Adrenal gland (tissue), 5 donors: ENCODE measurements around the gene COL23A1.

Source experiments
- POLR2A ChIP-seq, 2 donors: fragments of 450-650 bp; IDR thresholded peaks; one replicate each; pipeline ENCODE4 v1.6.1; 2017; ENCODE audit warnings: antibody characterized with exemption in 2 of 2, mild to moderate bottlenecking in 2 of 2, moderate library complexity in 1 of 2
- TF ChIP-seq, protein P1 (sequence below), 6 experiments: fragments of 450-650 bp in 4 of 6; fragments of 200-600 bp in 2 of 6; sonication (generic) in 1 of 6; IDR thresholded peaks; 1 replicate in 5 of 6; 2 replicates in 1 of 6; pipeline versions ENCODE4 v1.5.1 to v1.8.0; 2016 to 2021; ENCODE audit warnings: antibody characterized with exemption in 6 of 6, mild to moderate bottlenecking in 2 of 6, moderate library complexity in 1 of 6
- donor health status: DM: no; HTN: no; CAD: no.

DNA sequence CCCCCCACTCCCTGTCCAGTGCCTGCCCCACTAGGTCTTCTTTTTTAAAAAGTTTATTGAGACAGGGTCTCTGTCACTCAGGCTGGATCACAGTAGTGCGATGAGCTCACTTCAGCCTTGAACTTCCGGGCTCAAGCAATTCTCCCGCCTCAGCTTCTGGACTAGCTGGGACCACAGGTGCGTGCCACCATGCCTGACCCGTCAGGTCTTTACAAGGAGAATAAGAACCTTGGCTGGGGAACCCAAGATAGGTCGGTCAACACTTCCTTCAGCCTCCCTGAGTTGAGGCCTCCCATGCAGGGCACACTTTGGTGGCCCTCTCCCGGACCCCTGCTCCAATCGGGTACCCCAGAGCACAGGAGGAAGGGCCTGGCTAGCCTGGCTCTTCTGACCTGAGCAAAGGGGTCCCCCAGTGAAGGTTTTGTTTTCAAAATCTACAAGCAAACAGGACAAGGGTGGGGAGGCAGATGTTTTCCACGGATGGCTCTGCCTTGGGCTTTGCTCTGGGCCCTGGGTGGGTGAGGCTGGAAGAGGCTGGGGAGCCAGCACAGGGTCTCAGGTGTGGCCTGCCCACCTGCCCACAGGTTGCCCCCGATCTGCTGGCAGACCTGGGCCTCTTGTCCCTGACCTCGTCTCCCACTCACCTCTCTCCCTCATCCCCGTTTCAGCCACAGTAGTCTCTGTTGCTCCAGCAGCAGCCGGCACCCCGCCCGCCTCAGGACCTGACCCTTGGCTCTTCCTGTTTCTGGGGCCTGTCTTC is 248.9 kb downstream of the COL23A1 start:
- TF ChIP-seq POLR2A (IDR thresholded peaks at IDR 0.05): no peak
- TF ChIP-seq, protein P1, sequence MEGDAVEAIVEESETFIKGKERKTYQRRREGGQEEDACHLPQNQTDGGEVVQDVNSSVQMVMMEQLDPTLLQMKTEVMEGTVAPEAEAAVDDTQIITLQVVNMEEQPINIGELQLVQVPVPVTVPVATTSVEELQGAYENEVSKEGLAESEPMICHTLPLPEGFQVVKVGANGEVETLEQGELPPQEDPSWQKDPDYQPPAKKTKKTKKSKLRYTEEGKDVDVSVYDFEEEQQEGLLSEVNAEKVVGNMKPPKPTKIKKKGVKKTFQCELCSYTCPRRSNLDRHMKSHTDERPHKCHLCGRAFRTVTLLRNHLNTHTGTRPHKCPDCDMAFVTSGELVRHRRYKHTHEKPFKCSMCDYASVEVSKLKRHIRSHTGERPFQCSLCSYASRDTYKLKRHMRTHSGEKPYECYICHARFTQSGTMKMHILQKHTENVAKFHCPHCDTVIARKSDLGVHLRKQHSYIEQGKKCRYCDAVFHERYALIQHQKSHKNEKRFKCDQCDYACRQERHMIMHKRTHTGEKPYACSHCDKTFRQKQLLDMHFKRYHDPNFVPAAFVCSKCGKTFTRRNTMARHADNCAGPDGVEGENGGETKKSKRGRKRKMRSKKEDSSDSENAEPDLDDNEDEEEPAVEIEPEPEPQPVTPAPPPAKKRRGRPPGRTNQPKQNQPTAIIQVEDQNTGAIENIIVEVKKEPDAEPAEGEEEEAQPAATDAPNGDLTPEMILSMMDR (IDR thresholded peaks at IDR 0.05): no peak
